ENCODE measurements around the gene ZG16. TPM values are rescaled to one million over a fixed set of nuclear protein-coding genes. Genes with fewer than 3 reads are reported as not detected.

ZG16 gene
- total and polyA plus RNA-seq, 2 of the 8 experiments (the other 6 are each of a cell fraction or from before 2014, with no cell fraction given) = not detected

GRCh38 chr16:29806641-29807425, 28.8 kb downstream of the ZG16 start:
- Histone ChIP-seq H3K23me2 (ENCODE audit: low read depth, low read length) (peaks cover 19% of the 10 kb centered on the region), H4K5ac (ENCODE audit: insufficient read length, low read depth, low read length) (peak overlapping the region; percentile 65), H2BK5ac (ENCODE audit: low read depth, low read length) (peak overlapping the region; percentile 92), H3K36me3 (ENCODE audit: control insufficient read depth in 2 of 4, insufficient read depth in 4 of 4, low read length in 3 of 4) (peaks cover 14 to 46% (median 20%) of the 10 kb centered on the region in 4 experiments), H4K91ac (replicated peaks; ENCODE audit: insufficient read length, low read length) (peak overlapping the region; percentile 88), H3K23ac (ENCODE audit: insufficient read length) (no peak overlapping the region), H2AK5ac (ENCODE audit: low read depth, low read length) (no peak overlapping the region), H3K27ac (ENCODE audit: low read depth, low read length) (peak overlapping the region; percentile 67; the same call in 1 of the 2 replicates), H2AFZ (ENCODE audit: low read length) (no peak overlapping the region), H3K4me3 (ENCODE audit: extremely low read depth in 1 of 4, insufficient read depth in 2 of 4, low read depth in 3 of 4, low read length in 4 of 4) (peak overlapping the region; percentile 54 to 85 (median 69)), H3K4me1 (replicated peaks in 1 of 4; ENCODE audit: control insufficient read depth in 3 of 4, insufficient read depth in 4 of 4, low read length in 3 of 4) (peaks cover 0 to 43% (median 29%) of the 10 kb centered on the region in 4 experiments; a peak in 6 of 7 replicates), H3K9ac (replicated peaks in 1 of 4; ENCODE audit: extremely low read depth in 1 of 4, low read depth in 3 of 4, low read length in 3 of 4) (peak overlapping the region; percentile 24 to 77 (median 72)), H3K56ac (replicated peaks; ENCODE audit: insufficient read length, low read depth, low read length) (peak overlapping the region; percentile 48), H3K14ac (ENCODE audit: insufficient read length) (no peak overlapping the region), H3K79me1 (ENCODE audit: low read depth, low read length) (no peaks in the 10 kb centered on the region), H3K79me2 (ENCODE audit: control insufficient read depth in 1 of 2, insufficient read depth in 2 of 2, low read length in 2 of 2) (peaks cover 7 to 22% of the 10 kb centered on the region in 2 experiments), H2BK20ac (ENCODE audit: low read length) (no peak overlapping the region), H2BK12ac (ENCODE audit: low read depth, low read length) (0 out of 2 replicates have a peak overlapping the region, but pooled peaks have one; percentile 12), H3K27me3 (replicated peaks in 1 of 4; ENCODE audit: control insufficient read depth in 3 of 4, extremely low read depth in 1 of 4, insufficient read depth in 3 of 4, low read length in 3 of 4) (no peaks in the 10 kb centered on the region), H4K8ac (ENCODE audit: extremely low read depth, insufficient read depth, low read length) (peak overlapping the region; percentile 74), H2BK15ac (ENCODE audit: low read length) (no peak overlapping the region; the same call in 1 of the 2 replicates), H3K4ac (replicated peaks; ENCODE audit: insufficient read length, low read depth, low read length) (peak overlapping the region; percentile 92), H3K18ac (ENCODE audit: extremely low read depth, low read length) (peak overlapping the region; percentile 86), H3K4me2 (ENCODE audit: insufficient read depth in 1 of 2, low read depth in 2 of 2, low read length in 2 of 2) (peak overlapping the region; percentile 91 to 95), H4K20me1 (replicated peaks in 1 of 2; ENCODE audit: control insufficient read depth in 1 of 2, insufficient read depth in 2 of 2, low read length in 2 of 2) (peaks cover 15 to 21% of the 10 kb centered on the region in 2 experiments), H2BK120ac (replicated peaks; ENCODE audit: low read depth, low read length) (no peak overlapping the region), H3K9me3 (ENCODE audit: insufficient read depth in 2 of 2, low read depth in 1 of 2, low read length in 1 of 2) (no peaks in the 10 kb centered on the region)
- ChIA-PET POLR2A (ENCODE audit: partially characterized antibody) (interaction anchor here (0.5 to 3.9 kb wide), 30 partner anchors 9 to 684 kb away, joined by 3 to 41 read pairs (median 6); partner anchors contain the start of genes ASPHD1, CDIPT, KIF22 and MVP), CTCF (ENCODE audit: partially characterized antibody) (interaction anchor here (0.6 to 4.4 kb wide), 10 partner anchors 10 to 125 kb away, joined by 3 to 30 read pairs (median 4); partner anchors contain the start of genes KIF22, MVP and PAGR1)
- WGBS, 2 experiments (ENCODE audit: extremely low coverage in 1 of 2, insufficient coverage in 1 of 2, insufficient read length in 1 of 2, insufficient replicate concordance in 2 of 2, low coverage in 1 of 2, low lambda C conversion rate in 2 of 2, missing lambda C conversion rate in 1 of 2) = 3% methylated on average over 40 of the region's 99 CpGs; no CpG with 5 or more reads in 1 of the 2 experiments
- DNase-seq (ENCODE audit: low read depth in 1 of 2, low spot score in 2 of 2) (peak in 1 of 2 experiments; percentile 79), FAIRE-seq (no peak)
- no peak for TF ChIP-seq HDAC2 (IDR thresholded peaks at IDR 0.05; ENCODE audit: borderline replicate concordance in 1 of 2, low read depth in 2 of 2, low read length in 2 of 2)
- TF ChIP-seq MAX (IDR thresholded peaks at IDR 0.05) = peak; percentile 72
- 0 out of 2 replicates have a peak, but pooled peaks have one; percentile 24 for TF ChIP-seq SP1 (IDR thresholded peaks at IDR 0.05; ENCODE audit: low read depth, low read length)
- TF ChIP-seq CHD1 (IDR thresholded peaks at IDR 0.05; ENCODE audit: low read depth, low read length) = no peak
- no peak for TF ChIP-seq FOSL1 (IDR thresholded peaks at IDR 0.05; ENCODE audit: insufficient read depth, low read depth, low read length)
- peak; percentile 72 for TF ChIP-seq TAF1 (IDR thresholded peaks at IDR 0.05; ENCODE audit: low read depth, low read length)
